Measurements from ENCODE around the gene KCNIP1. TPM values are rescaled to one million over a fixed set of nuclear protein-coding genes. Genes with fewer than 3 reads are reported as not detected.

The KCNIP1 gene
- total and polyA plus RNA-seq, 10 of the 15 experiments (the other 5 are each of a cell fraction or from before 2014, with no cell fraction given), result not detected

- no peak for TF ChIP-seq POLR2AphosphoS2 (IDR thresholded peaks at IDR 0.05; ENCODE audit: low read depth, low read length)
- TF ChIP-seq CREB1 (IDR thresholded peaks at IDR 0.05; ENCODE audit: low read depth), result 0 out of 2 replicates have a peak, but pooled peaks have one; percentile 20
- TF ChIP-seq GATAD2B (conservative IDR thresholded peaks at IDR 0.05; ENCODE audit: low read depth), result no peak
- no peak for TF ChIP-seq ZNF384 (IDR thresholded peaks at IDR 0.05; ENCODE audit: borderline replicate concordance, low read depth, low read length)
- no peak for TF ChIP-seq CHD2 (IDR thresholded peaks at IDR 0.05; ENCODE audit: borderline replicate concordance, low read depth, low read length)
- TF ChIP-seq, protein P1, sequence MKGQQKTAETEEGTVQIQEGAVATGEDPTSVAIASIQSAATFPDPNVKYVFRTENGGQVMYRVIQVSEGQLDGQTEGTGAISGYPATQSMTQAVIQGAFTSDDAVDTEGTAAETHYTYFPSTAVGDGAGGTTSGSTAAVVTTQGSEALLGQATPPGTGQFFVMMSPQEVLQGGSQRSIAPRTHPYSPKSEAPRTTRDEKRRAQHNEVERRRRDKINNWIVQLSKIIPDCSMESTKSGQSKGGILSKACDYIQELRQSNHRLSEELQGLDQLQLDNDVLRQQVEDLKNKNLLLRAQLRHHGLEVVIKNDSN (IDR thresholded peaks at IDR 0.05; ENCODE audit: borderline replicate concordance, extremely low read length, insufficient read depth, low read depth, low read length), result no peak
- TF ChIP-seq, protein P2, sequence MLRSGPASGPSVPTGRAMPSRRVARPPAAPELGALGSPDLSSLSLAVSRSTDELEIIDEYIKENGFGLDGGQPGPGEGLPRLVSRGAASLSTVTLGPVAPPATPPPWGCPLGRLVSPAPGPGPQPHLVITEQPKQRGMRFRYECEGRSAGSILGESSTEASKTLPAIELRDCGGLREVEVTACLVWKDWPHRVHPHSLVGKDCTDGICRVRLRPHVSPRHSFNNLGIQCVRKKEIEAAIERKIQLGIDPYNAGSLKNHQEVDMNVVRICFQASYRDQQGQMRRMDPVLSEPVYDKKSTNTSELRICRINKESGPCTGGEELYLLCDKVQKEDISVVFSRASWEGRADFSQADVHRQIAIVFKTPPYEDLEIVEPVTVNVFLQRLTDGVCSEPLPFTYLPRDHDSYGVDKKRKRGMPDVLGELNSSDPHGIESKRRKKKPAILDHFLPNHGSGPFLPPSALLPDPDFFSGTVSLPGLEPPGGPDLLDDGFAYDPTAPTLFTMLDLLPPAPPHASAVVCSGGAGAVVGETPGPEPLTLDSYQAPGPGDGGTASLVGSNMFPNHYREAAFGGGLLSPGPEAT (IDR thresholded peaks at IDR 0.05; ENCODE audit: low read depth), result no peak
- TF ChIP-seq RAD21 (IDR thresholded peaks at IDR 0.05; ENCODE audit: insufficient read depth, low read depth, low read length), result no peak
- TF ChIP-seq USF2 (IDR thresholded peaks at IDR 0.05; ENCODE audit: borderline replicate concordance, low read depth, low read length), result no peak
- TF ChIP-seq ZNF622 (IDR thresholded peaks at IDR 0.05), result no peak
- no peak for TF ChIP-seq CTCF (IDR thresholded peaks at IDR 0.05 in 2 of 3, conservative IDR thresholded peaks at IDR 0.05 in 1 of 3; ENCODE audit: control insufficient read depth in 2 of 3, extremely low read depth in 1 of 3, insufficient read depth in 1 of 3, low read depth in 3 of 3, low read length in 3 of 3)
- no peak for TF ChIP-seq DPF2 (IDR thresholded peaks at IDR 0.05)
- TF ChIP-seq SMARCA5 (IDR thresholded peaks at IDR 0.05), result no peak
- TF ChIP-seq FOS (IDR thresholded peaks at IDR 0.05; ENCODE audit: borderline replicate concordance, extremely low read depth, insufficient read length), result no peak
- no peak for TF ChIP-seq FOXK2 (IDR thresholded peaks at IDR 0.05)
- no peak for TF ChIP-seq TCF12 (IDR thresholded peaks at IDR 0.05; ENCODE audit: low read depth, low read length)
- no peak; the same call in 1 of the 2 replicates for TF ChIP-seq EED (IDR thresholded peaks at IDR 0.05; ENCODE audit: low read depth)
- no peak for TF ChIP-seq TBL1XR1 (IDR thresholded peaks at IDR 0.05; ENCODE audit: low read depth, low read length)
- TF ChIP-seq EP300 (IDR thresholded peaks at IDR 0.05; ENCODE audit: borderline replicate concordance in 1 of 2, control insufficient read depth in 1 of 2, low read depth in 2 of 2, low read length in 2 of 2), result no peak
Observed at GRCh38 chr5:170571875-170572852, 68.3 kb downstream of the KCNIP1 start (continued).

Measured in GM12878 (cell line).